Activated CD8-positive, alpha-beta T cell treated with anti-CD3 and anti-CD28 coated beads, Interleukin-2, amount 10 ng/mL, durations not matched to agents 7 days and 5 days (primary cell): Measurements from ENCODE around the gene PARD3B. TPM values are rescaled to one million over a fixed set of nuclear protein-coding genes. Genes with fewer than 3 reads are reported as not detected.
"Not testable (repeated sequence)": the region's sequence is repeated elsewhere in the genome, so short reads cannot be mapped to it uniquely, and the experiment has no call there.

Experiments
- ATAC-seq: fragments of 150-1000 bp; cut with Tn5 transposase; one replicate; pipeline ENCODE4 v1.10.0; 2021; ENCODE audit warnings: moderate library complexity
- CTCF ChIA-PET: fragments of 350-600 bp; sonication (Branson Sonifier 250); formaldehyde crosslinking; loops from one replicate; lab custom pipeline; 2021; ENCODE audit warnings: antibody characterized with exemption; lab: Charles Lee
- POLR2A ChIA-PET: fragments of 350-600 bp; sonication (Branson Sonifier 250); formaldehyde crosslinking; loops from one replicate; lab custom pipeline; 2021; ENCODE audit warnings: antibody characterized with exemption; lab: Charles Lee
- DNase-seq: peaks from one replicate; pipeline ENCODE4 v3.0.0-alpha.2; 2020
- H3K27ac Mint-ChIP-seq: one replicate; pipeline ENCODE4 v1.8.0; 2021; ENCODE audit warnings: mild to moderate bottlenecking, mixed read lengths
- H3K27me3 Mint-ChIP-seq: one replicate; pipeline ENCODE4 v1.8.0; 2021; ENCODE audit warnings: low read depth, mixed read lengths
- H3K36me3 Mint-ChIP-seq: one replicate; pipeline ENCODE4 v1.8.0; 2021; ENCODE audit warnings: low read depth, mixed read lengths
- H3K4me1 Mint-ChIP-seq: one replicate; pipeline ENCODE4 v1.8.0; 2021; ENCODE audit warnings: low read depth, mixed read lengths
- H3K4me3 Mint-ChIP-seq: one replicate; pipeline ENCODE4 v1.8.0; 2021; ENCODE audit warnings: mild to moderate bottlenecking, mixed read lengths
- H3K9me3 Mint-ChIP-seq: one replicate; pipeline ENCODE4 v1.8.0; 2022; ENCODE audit warnings: mixed read lengths; ENCODE audit not compliant: insufficient read depth
- total RNA-seq, 2 experiments: library from RNA; stranded (reverse); gene quantifications; one replicate each; pipeline ENCODE4 v1.2.3, GENCODE V29; 2021

Gene PARD3B
- total RNA-seq, 2 experiments from 2014 or later = 0.76 to 1.0 TPM

GRCh38 chr2:205197468-205198139 is 652.3 kb downstream of the PARD3B start:
- peaks cover 4% of the 10 kb centered on the region for H3K4me1 Mint-ChIP-seq
- no peaks in the 10 kb centered on the region for H3K27me3 Mint-ChIP-seq
- ATAC-seq (no peak), DNase-seq (no peak)
- H3K27ac Mint-ChIP-seq = no peak overlapping the region
- POLR2A ChIA-PET = no interaction called here
- no peaks in the 10 kb centered on the region for H3K36me3 Mint-ChIP-seq
- CTCF ChIA-PET = no interaction called here
- H3K9me3 Mint-ChIP-seq = no peaks in the 10 kb centered on the region
- H3K4me3 Mint-ChIP-seq = no peak overlapping the region

- POLR2A ChIA-PET = no interaction called here
- no peak overlapping the region for H3K27ac Mint-ChIP-seq
Observed at GRCh38 chr2:205198140-205198525, 652.9 kb downstream of the PARD3B start.

GRCh38 chr2:205199165-205199850 is 654.0 kb downstream of the PARD3B start:
- Mint-ChIP-seq H3K27ac (no peak overlapping the region), H3K36me3 (no peaks in the 10 kb centered on the region), H3K4me3 (no peak overlapping the region), H3K27me3 (no peaks in the 10 kb centered on the region), H3K4me1 (peaks cover 4% of the 10 kb centered on the region), H3K9me3 (no peaks in the 10 kb centered on the region)
- ATAC-seq (no peak), DNase-seq (no peak)
- ChIA-PET POLR2A (no interaction called here), CTCF (no interaction called here)

More at GRCh38 chr2:205198140-205198525, 652.9 kb downstream of the PARD3B start:
- CTCF ChIA-PET = no interaction called here
- Mint-ChIP-seq H3K4me3 (no peak overlapping the region), H3K36me3 (no peaks in the 10 kb centered on the region), H3K27me3 (no peaks in the 10 kb centered on the region), H3K4me1 (peaks cover 4% of the 10 kb centered on the region), H3K9me3 (no peaks in the 10 kb centered on the region)
- ATAC-seq = no peak
- DNase-seq = no peak

- ChIA-PET POLR2A (no interaction called here), CTCF (no interaction called here)
- Mint-ChIP-seq H3K4me3 (no peak overlapping the region), H3K9me3 (no peaks in the 10 kb centered on the region), H3K27ac (no peak overlapping the region), H3K27me3 (peaks cover 7% of the 10 kb centered on the region), H3K36me3 (peaks cover under 1% of the 10 kb centered on the region), H3K4me1 (no peaks in the 10 kb centered on the region)
- DNase-seq (no peak), ATAC-seq (no peak)
Observed at GRCh38 chr2:205210494-205210893, 665.2 kb downstream of the PARD3B start.

GRCh38 chr2:205212357-205212756 is 667.1 kb downstream of the PARD3B start:
- POLR2A ChIA-PET = no interaction called here

GRCh38 chr2:205216092-205216491 is 670.8 kb downstream of the PARD3B start:
- POLR2A ChIA-PET = no interaction called here
- Mint-ChIP-seq H3K36me3 (no peaks in the 10 kb centered on the region), H3K4me1 (no peaks in the 10 kb centered on the region), H3K27ac (no peak overlapping the region), H3K4me3 (no peak overlapping the region), H3K27me3 (peaks cover 7% of the 10 kb centered on the region), H3K9me3 (no peaks in the 10 kb centered on the region)
- DNase-seq (no peak), ATAC-seq (no peak)
- CTCF ChIA-PET = no interaction called here

More at GRCh38 chr2:205212357-205212756, 667.1 kb downstream of the PARD3B start:
- no peak for ATAC-seq
- DNase-seq = no peak
- Mint-ChIP-seq H3K27ac (no peak overlapping the region), H3K4me1 (no peaks in the 10 kb centered on the region), H3K27me3 (peaks cover 7% of the 10 kb centered on the region), H3K36me3 (no peaks in the 10 kb centered on the region), H3K4me3 (no peak overlapping the region), H3K9me3 (no peaks in the 10 kb centered on the region)
- CTCF ChIA-PET = no interaction called here

GRCh38 chr2:205216580-205216979 is 671.3 kb downstream of the PARD3B start:
- ChIA-PET POLR2A (no interaction called here), CTCF (no interaction called here)
- H3K27ac Mint-ChIP-seq = no peak overlapping the region
- H3K4me3 Mint-ChIP-seq = no peak overlapping the region
- H3K4me1 Mint-ChIP-seq = no peaks in the 10 kb centered on the region
- no peaks in the 10 kb centered on the region for H3K36me3 Mint-ChIP-seq
- ATAC-seq = no peak
- DNase-seq = no peak
- no peaks in the 10 kb centered on the region for H3K9me3 Mint-ChIP-seq
- peaks cover 4% of the 10 kb centered on the region for H3K27me3 Mint-ChIP-seq

- Mint-ChIP-seq H3K36me3 (no peaks in the 10 kb centered on the region), H3K4me3 (no peak overlapping the region), H3K9me3 (no peaks in the 10 kb centered on the region), H3K27me3 (peaks cover 4% of the 10 kb centered on the region), H3K27ac (no peak overlapping the region), H3K4me1 (no peaks in the 10 kb centered on the region)
- CTCF ChIA-PET = no interaction called here
- POLR2A ChIA-PET = no interaction called here
- ATAC-seq (no peak), DNase-seq (no peak)
Observed at GRCh38 chr2:205217004-205217403, 671.7 kb downstream of the PARD3B start.

GRCh38 chr2:205218056-205218455 is 672.8 kb downstream of the PARD3B start:
- H3K4me1 Mint-ChIP-seq = no peaks in the 10 kb centered on the region
- DNase-seq = no peak

GRCh38 chr2:205218816-205219215 is 673.5 kb downstream of the PARD3B start:
- ATAC-seq, H3K4me1 Mint-ChIP-seq, H3K27ac Mint-ChIP-seq, POLR2A ChIA-PET, CTCF ChIA-PET, H3K9me3 Mint-ChIP-seq, DNase-seq, H3K27me3 Mint-ChIP-seq, H3K4me3 Mint-ChIP-seq, H3K36me3 Mint-ChIP-seq: not testable (repeated sequence)

More at GRCh38 chr2:205218056-205218455, 672.8 kb downstream of the PARD3B start:
- ChIA-PET POLR2A (no interaction called here), CTCF (no interaction called here)
- H3K27ac Mint-ChIP-seq = no peak overlapping the region
- H3K36me3 Mint-ChIP-seq = no peaks in the 10 kb centered on the region
- no peaks in the 10 kb centered on the region for H3K9me3 Mint-ChIP-seq
- H3K27me3 Mint-ChIP-seq = peaks cover 2% of the 10 kb centered on the region
- no peak for ATAC-seq
- no peak overlapping the region for H3K4me3 Mint-ChIP-seq

- Mint-ChIP-seq H3K4me3 (no peak overlapping the region), H3K36me3 (no peaks in the 10 kb centered on the region), H3K27ac (no peak overlapping the region), H3K4me1 (no peaks in the 10 kb centered on the region), H3K9me3 (no peaks in the 10 kb centered on the region), H3K27me3 (peaks cover 4% of the 10 kb centered on the region)
- DNase-seq (no peak), ATAC-seq (no peak)
- ChIA-PET POLR2A (no interaction called here), CTCF (no interaction called here)
Observed at GRCh38 chr2:205220559-205220958, 675.3 kb downstream of the PARD3B start.

- ChIA-PET POLR2A (no interaction called here), CTCF (no interaction called here)
- Mint-ChIP-seq H3K9me3 (peaks cover 6% of the 10 kb centered on the region), H3K27me3 (peaks cover 2% of the 10 kb centered on the region), H3K36me3 (no peaks in the 10 kb centered on the region), H3K4me1 (no peaks in the 10 kb centered on the region), H3K4me3 (no peak overlapping the region), H3K27ac (no peak overlapping the region)
- ATAC-seq (no peak), DNase-seq (no peak)
Observed at GRCh38 chr2:205232086-205232485, 686.8 kb downstream of the PARD3B start.
